Measurements from ENCODE around the gene SOX3.

The SOX3 gene

GRCh38 chrX:140501321-140501720 lies 3.5 kb downstream of the SOX3 start:
- no peak overlapping the region for H3K27ac ChIP-seq
- DNase-seq (ENCODE audit: low read depth, low spot score): no peak

DNA sequence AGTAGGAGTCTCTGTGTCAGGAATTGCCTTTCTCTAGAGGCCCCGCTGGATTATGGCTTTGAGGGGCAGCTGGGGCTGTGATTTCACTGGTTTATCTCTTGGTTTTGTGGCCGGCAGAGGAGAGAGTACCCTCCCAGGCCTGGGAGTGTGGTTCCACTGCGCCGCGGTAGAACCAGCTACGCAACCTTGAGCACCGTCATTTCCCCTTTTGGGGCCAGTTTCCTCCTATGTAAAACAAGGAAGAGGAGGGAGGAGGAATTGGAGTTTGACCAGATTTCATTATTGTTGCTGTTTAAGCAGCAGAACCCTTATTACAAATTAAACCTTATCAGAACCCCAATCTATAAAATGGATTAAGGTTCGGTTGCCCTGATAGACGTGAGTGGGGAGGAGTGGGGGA lies 4.4 kb downstream of the SOX3 start:
- H3K27ac ChIP-seq: no peak overlapping the region
- DNase-seq (ENCODE audit: low read depth, low spot score): no peak

GRCh38 chrX:140495739-140496138 lies 9.1 kb downstream of the SOX3 start:
- H3K27ac ChIP-seq: no peak overlapping the region
- no peak for DNase-seq (ENCODE audit: low read depth, low spot score)

GRCh38 chrX:140492066-140492994 lies 12.5 kb downstream of the SOX3 start:
- no peak for DNase-seq (ENCODE audit: low read depth, low spot score)
- no peak overlapping the region for H3K27ac ChIP-seq

DNA sequence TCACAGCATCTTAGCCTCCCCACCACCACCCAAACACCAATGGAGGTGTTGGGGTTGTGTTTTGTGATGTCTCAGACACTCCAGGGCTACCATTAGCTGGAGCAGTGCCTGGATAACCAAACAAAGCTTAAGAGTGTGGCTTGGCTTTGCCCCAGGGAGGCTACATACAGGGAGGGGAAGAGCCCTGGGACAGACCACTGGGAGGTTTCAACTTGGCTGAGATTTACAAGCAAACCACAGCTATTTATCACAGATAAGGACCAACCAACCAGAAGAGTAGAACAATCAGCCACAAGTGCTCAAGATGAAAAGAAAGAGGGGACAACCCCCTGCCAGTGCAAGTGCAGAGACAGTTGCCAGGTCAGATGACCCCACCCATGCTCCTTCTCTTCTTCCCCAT lies 24.1 kb downstream of the SOX3 start:
- no peak for DNase-seq (ENCODE audit: low read depth, low spot score)
- H3K27ac ChIP-seq: no peak overlapping the region

GRCh38 chrX:140477987-140478386 lies 26.9 kb downstream of the SOX3 start:
- H3K27ac ChIP-seq: no peak overlapping the region
- DNase-seq (ENCODE audit: low read depth, low spot score): no peak

DNA sequence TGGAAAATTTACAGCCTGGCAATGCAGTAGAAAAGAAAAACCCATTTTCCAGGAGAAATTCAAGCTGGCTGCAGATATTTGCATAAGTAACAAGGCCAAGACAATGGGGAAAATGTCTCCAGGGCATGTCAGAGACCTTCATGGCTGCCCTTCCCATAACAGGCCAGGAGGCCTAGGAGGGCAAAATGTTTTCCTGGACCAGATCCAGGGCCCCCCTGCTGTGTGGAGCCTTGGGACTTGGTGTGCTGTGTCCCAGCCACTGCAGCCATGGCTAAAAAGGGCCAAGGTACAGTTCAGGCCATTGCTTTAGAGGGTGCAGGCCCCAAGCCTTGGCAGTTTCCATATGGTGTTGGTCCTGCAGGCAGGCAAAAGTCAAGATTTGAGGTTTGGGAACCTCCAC lies 29.8 kb downstream of the SOX3 start:
- no peak overlapping the region for H3K27ac ChIP-seq

GRCh38 chrX:140467211-140467610 lies 37.7 kb downstream of the SOX3 start:
- no peak overlapping the region for H3K27ac ChIP-seq
- DNase-seq (ENCODE audit: low read depth, low spot score): no peak

More for the DNA sequence above, 29.8 kb downstream of the SOX3 start:
- DNase-seq (ENCODE audit: low read depth, low spot score): no peak
